Mesenchymal stem cell (in vitro differentiated cells and primary cell): ENCODE measurements around the gene ARMC9.

Source experiments
- DNase-seq: peaks from one replicate; pipeline ENCODE4 v3.0.0-alpha.2; 2013
- H2AFZ ChIP-seq: one replicate; pipeline ENCODE4 v1.6.1; 2013; ENCODE audit warnings: low read depth, mild to moderate bottlenecking, control low read depth, inconsistent platforms, low read length, moderate library complexity
- H2AK5ac ChIP-seq: 2 replicates; pipeline ENCODE4 v1.6.1; 2013; ENCODE audit warnings: low read length, moderate library complexity, mild to moderate bottlenecking, inconsistent platforms; ENCODE audit not compliant: severe bottlenecking
- H2BK120ac ChIP-seq: one replicate; pipeline ENCODE4 v1.6.1; 2013; ENCODE audit warnings: low read depth, mild to moderate bottlenecking, inconsistent platforms, low read length, moderate library complexity
- H2BK12ac ChIP-seq, 2 experiments: one replicate each; pipeline ENCODE4 v1.6.1; 2013; ENCODE audit warnings: inconsistent platforms in 2 of 2, low read length in 2 of 2, mild to moderate bottlenecking in 2 of 2, moderate library complexity in 2 of 2, control low read depth in 1 of 2
- H2BK15ac ChIP-seq: one replicate; pipeline ENCODE4 v1.6.1; 2013; ENCODE audit warnings: mild to moderate bottlenecking, low read depth, inconsistent platforms; ENCODE audit not compliant: poor library complexity, severe bottlenecking
- H2BK5ac ChIP-seq: 2 replicates; pipeline ENCODE4 v1.6.1; 2013; ENCODE audit warnings: low read depth, mild to moderate bottlenecking, low read length, control low read depth, inconsistent platforms; ENCODE audit not compliant: poor library complexity, severe bottlenecking
- H3K14ac ChIP-seq, 2 experiments: one replicate each; pipeline ENCODE4 v1.6.1; 2013; ENCODE audit warnings: inconsistent platforms in 2 of 2, low read length in 2 of 2, control low read depth in 1 of 2, mild to moderate bottlenecking in 1 of 2, moderate library complexity in 1 of 2
- H3K18ac ChIP-seq, 2 experiments: one replicate each; pipeline ENCODE4 v1.6.1; 2013; ENCODE audit warnings: inconsistent platforms in 2 of 2, low read length in 2 of 2, control low read depth in 1 of 2, low read depth in 1 of 2, mild to moderate bottlenecking in 1 of 2
- H3K23ac ChIP-seq, 2 experiments: one replicate each; pipeline ENCODE4 v1.6.1; 2013; ENCODE audit warnings: inconsistent platforms in 2 of 2, low read length in 2 of 2, mild to moderate bottlenecking in 2 of 2, moderate library complexity in 2 of 2, control low read depth in 1 of 2
- H3K27ac ChIP-seq: 2 replicates; pipeline ENCODE4 v1.5.1; 2013; ENCODE audit warnings: mild to moderate bottlenecking, moderate library complexity, low read length, control low read depth, inconsistent platforms; ENCODE audit not compliant: poor library complexity, severe bottlenecking
- H3K27me3 ChIP-seq, 2 experiments: 2 replicates each; pipeline versions ENCODE4 v1.6.1 to v1.7.0; 2013; ENCODE audit warnings: low read length in 2 of 2, mild to moderate bottlenecking in 2 of 2, moderate library complexity in 2 of 2, control low read depth in 1 of 2, inconsistent platforms in 1 of 2; ENCODE audit not compliant: control insufficient read depth in 1 of 2, insufficient read depth in 1 of 2
- H3K36me3 ChIP-seq, 2 experiments: 2 replicates each; pipeline versions ENCODE4 v1.6.1 to v1.7.0; 2013; ENCODE audit warnings: low read length in 2 of 2, control low read depth in 1 of 2, inconsistent platforms in 1 of 2, low read depth in 1 of 2, mild to moderate bottlenecking in 1 of 2; ENCODE audit not compliant: insufficient read depth in 2 of 2, control insufficient read depth in 1 of 2
- H3K4ac ChIP-seq, 2 experiments: one replicate each; pipeline ENCODE4 v1.6.1; 2013; ENCODE audit warnings: inconsistent platforms in 2 of 2, low read length in 2 of 2, mild to moderate bottlenecking in 2 of 2, moderate library complexity in 2 of 2, control low read depth in 1 of 2, low read depth in 1 of 2
- H3K4me1 ChIP-seq: 2 replicates; pipeline ENCODE4 v1.6.1; 2013; ENCODE audit warnings: low read depth, low read length, control low read depth; ENCODE audit not compliant: control insufficient read depth, insufficient read depth
- H3K4me2 ChIP-seq: 2 replicates; pipeline ENCODE4 v1.6.1; 2013; ENCODE audit warnings: low read length, mild to moderate bottlenecking, inconsistent platforms; ENCODE audit not compliant: poor library complexity, severe bottlenecking
- H3K4me3 ChIP-seq, 2 experiments: 2 replicates each; pipeline versions ENCODE4 v1.5.1 to v1.7.0; 2013; ENCODE audit warnings: low read length in 2 of 2, mild to moderate bottlenecking in 2 of 2, control low read depth in 1 of 2, low read depth in 1 of 2; ENCODE audit not compliant: insufficient read depth in 1 of 2
- H3K79me1 ChIP-seq: replicated peaks from 2 replicates; pipeline ENCODE4 v1.6.1; 2013; ENCODE audit warnings: mild to moderate bottlenecking, control low read depth, low read length, inconsistent platforms; ENCODE audit not compliant: poor library complexity, severe bottlenecking
- H3K9ac ChIP-seq: 2 replicates; pipeline ENCODE4 v1.7.0; 2013; ENCODE audit warnings: mild to moderate bottlenecking, low read length, moderate library complexity
- H3K9me3 ChIP-seq: 2 replicates; pipeline ENCODE4 v1.7.0; 2013; ENCODE audit warnings: mild to moderate bottlenecking, low read length; ENCODE audit not compliant: control insufficient read depth
- H4K8ac ChIP-seq: one replicate; pipeline ENCODE4 v1.6.1; 2013; ENCODE audit warnings: inconsistent platforms, mild to moderate bottlenecking, low read length, moderate library complexity
- H4K91ac ChIP-seq: one replicate; pipeline ENCODE4 v1.6.1; 2013; ENCODE audit warnings: mild to moderate bottlenecking, low read length, inconsistent platforms
- WGBS: methylation state at CpG from one replicate; pipeline ENCODE4 v1.1.7; 2013; ENCODE audit warnings: mixed read lengths; 5-methylcytosine and 5-hydroxymethylcytosine counted together

The ARMC9 gene

GRCh38 chr2:231380991-231381847 is 182.8 kb downstream of the ARMC9 start:
- Histone ChIP-seq H2BK5ac (no peak overlapping the region), H2BK12ac (no peak overlapping the region), H2BK120ac (no peak overlapping the region), H3K79me1 (no peaks in the 10 kb centered on the region), H3K27ac (no peak overlapping the region), H3K18ac (no peak overlapping the region), H4K8ac (no peak overlapping the region), H2AK5ac (no peak overlapping the region), H3K4me1 (peaks cover 13% of the 10 kb centered on the region), H3K9me3 (peaks cover 8% of the 10 kb centered on the region), H3K4me3 (no peak overlapping the region), H3K14ac (no peak overlapping the region), H3K23ac (no peak overlapping the region), H3K4ac (no peak overlapping the region), H3K9ac (no peak overlapping the region), H2AFZ (no peak overlapping the region), H3K27me3 (no peaks in the 10 kb centered on the region), H2BK15ac (no peak overlapping the region), H3K4me2 (no peak overlapping the region), H4K91ac (no peak overlapping the region), H3K36me3 (no peaks in the 10 kb centered on the region)
- 96% methylated on average over 5 of the region's 5 CpGs for WGBS
- no peak for DNase-seq

- Histone ChIP-seq H3K79me1 (no peaks in the 10 kb centered on the region), H3K4me1 (peaks cover 17% of the 10 kb centered on the region), H3K27me3 (no peaks in the 10 kb centered on the region), H3K4me2 (no peak overlapping the region), H3K23ac (no peak overlapping the region), H3K4me3 (no peak overlapping the region), H2BK5ac (no peak overlapping the region), H2AFZ (no peak overlapping the region), H4K91ac (no peak overlapping the region), H3K27ac (no peak overlapping the region), H3K4ac (no peak overlapping the region), H3K9me3 (peaks cover 8% of the 10 kb centered on the region), H3K9ac (no peak overlapping the region), H2BK15ac (no peak overlapping the region), H2BK12ac (no peak overlapping the region), H3K14ac (no peak overlapping the region), H2AK5ac (no peak overlapping the region), H4K8ac (no peak overlapping the region), H3K18ac (no peak overlapping the region), H3K36me3 (no peaks in the 10 kb centered on the region), H2BK120ac (no peak overlapping the region)
- DNase-seq: no peak
- WGBS: 91% methylated on average over 8 of the region's 8 CpGs
These were observed 183.7 kb downstream of the ARMC9 start for GRCh38 chr2:231382116-231382515.

- Histone ChIP-seq H3K4ac (no peak overlapping the region), H3K9ac (no peak overlapping the region), H3K27me3 (no peaks in the 10 kb centered on the region), H2BK15ac (no peak overlapping the region), H2AFZ (no peak overlapping the region), H3K18ac (no peak overlapping the region), H3K14ac (no peak overlapping the region), H2BK120ac (no peak overlapping the region), H3K23ac (no peak overlapping the region), H2AK5ac (no peak overlapping the region), H4K8ac (no peak overlapping the region), H3K79me1 (no peaks in the 10 kb centered on the region), H3K36me3 (no peaks in the 10 kb centered on the region), H3K4me2 (no peak overlapping the region), H3K4me1 (peaks cover 25% of the 10 kb centered on the region), H2BK12ac (no peak overlapping the region), H4K91ac (no peak overlapping the region), H2BK5ac (no peak overlapping the region), H3K9me3 (peaks cover 8% of the 10 kb centered on the region), H3K4me3 (no peak overlapping the region), H3K27ac (no peak overlapping the region)
- 71% methylated on average over 9 of the region's 15 CpGs for WGBS
- DNase-seq: no peak
These were observed 185.1 kb downstream of the ARMC9 start for GRCh38 chr2:231383416-231384108.

GRCh38 chr2:231384109-231384435 is 185.6 kb downstream of the ARMC9 start:
- H2AK5ac ChIP-seq: no peak overlapping the region
- H2AFZ ChIP-seq: no peak overlapping the region
- H3K4me2 ChIP-seq: no peak overlapping the region
- no peak overlapping the region for H3K9ac ChIP-seq
- H3K4ac ChIP-seq: no peak overlapping the region
- H3K27me3 ChIP-seq: no peaks in the 10 kb centered on the region
- H3K4me1 ChIP-seq: peaks cover 29% of the 10 kb centered on the region
- peaks cover 8% of the 10 kb centered on the region for H3K9me3 ChIP-seq
- no peak for DNase-seq
- no peak overlapping the region for H4K8ac ChIP-seq
- H3K23ac ChIP-seq: no peak overlapping the region
- 100% methylated on average over 1 of the region's 2 CpGs for WGBS
- H2BK12ac ChIP-seq: no peak overlapping the region
- no peak overlapping the region for H3K18ac ChIP-seq
- H3K27ac ChIP-seq: no peak overlapping the region
- H3K36me3 ChIP-seq: no peaks in the 10 kb centered on the region
- no peak overlapping the region for H3K14ac ChIP-seq
- no peak overlapping the region for H2BK15ac ChIP-seq
- no peak overlapping the region for H2BK120ac ChIP-seq
- no peak overlapping the region for H2BK5ac ChIP-seq
- no peak overlapping the region for H3K4me3 ChIP-seq
- H3K79me1 ChIP-seq: no peaks in the 10 kb centered on the region
- no peak overlapping the region for H4K91ac ChIP-seq
